ENCODE results near the gene FRMD4A. TPM values are rescaled to one million over a fixed set of nuclear protein-coding genes. Genes with fewer than 3 reads are reported as not detected.

Gene FRMD4A
- total RNA-seq, 1 experiment from 2014 or later = 7.0 TPM

- no peak for TF ChIP-seq CTCF (IDR thresholded peaks at IDR 0.05; ENCODE audit: unreplicated experiment)
- peaks cover 5% of the 10 kb centered on the region for H3K9me3 Mint-ChIP-seq (ENCODE audit: low read depth, unreplicated experiment)
- peaks cover 47% of the 10 kb centered on the region for H3K27me3 Mint-ChIP-seq (ENCODE audit: unreplicated experiment)
- H3K27ac Mint-ChIP-seq (ENCODE audit: unreplicated experiment) = no peak overlapping the region
- intact Hi-C loops (cut with micrococcal nuclease; ENCODE audit: unreplicated experiment) = no loop called here
- CTCF ChIA-PET = interaction anchor here (1.4 kb wide), 1 partner anchor 11 kb away, joined by 4 read pairs; no protein-coding TSS in a partner anchor
- H3K36me3 Mint-ChIP-seq (ENCODE audit: insufficient read depth, unreplicated experiment) = no peaks in the 10 kb centered on the region
- no peak overlapping the region for H3K4me3 Mint-ChIP-seq (ENCODE audit: low read depth, unreplicated experiment)
- DNase-seq = no peak
- no TSS peak for BruUV-seq (replicated peaks)
- H3K4me1 Mint-ChIP-seq (ENCODE audit: low read depth, unreplicated experiment) = no peaks in the 10 kb centered on the region
Observed at GRCh38 chr10:14062528-14063260, 268.0 kb downstream of the FRMD4A start.

GRCh38 chr10:14060320-14061070, 270.2 kb downstream of the FRMD4A start:
- CTCF ChIA-PET = no interaction called here
- no peaks in the 10 kb centered on the region for H3K36me3 Mint-ChIP-seq (ENCODE audit: insufficient read depth, unreplicated experiment)
- H3K4me1 Mint-ChIP-seq (ENCODE audit: low read depth, unreplicated experiment) = no peaks in the 10 kb centered on the region
- intact Hi-C loops (cut with micrococcal nuclease; ENCODE audit: unreplicated experiment) = no loop called here
- no peak overlapping the region for H3K27ac Mint-ChIP-seq (ENCODE audit: unreplicated experiment)
- no peak for TF ChIP-seq CTCF (IDR thresholded peaks at IDR 0.05; ENCODE audit: unreplicated experiment)
- BruUV-seq (replicated peaks) = no TSS peak
- no peak for DNase-seq
- peaks cover 32% of the 10 kb centered on the region for H3K27me3 Mint-ChIP-seq (ENCODE audit: unreplicated experiment)
- no peak overlapping the region for H3K4me3 Mint-ChIP-seq (ENCODE audit: low read depth, unreplicated experiment)
- H3K9me3 Mint-ChIP-seq (ENCODE audit: low read depth, unreplicated experiment) = no peaks in the 10 kb centered on the region

DNA sequence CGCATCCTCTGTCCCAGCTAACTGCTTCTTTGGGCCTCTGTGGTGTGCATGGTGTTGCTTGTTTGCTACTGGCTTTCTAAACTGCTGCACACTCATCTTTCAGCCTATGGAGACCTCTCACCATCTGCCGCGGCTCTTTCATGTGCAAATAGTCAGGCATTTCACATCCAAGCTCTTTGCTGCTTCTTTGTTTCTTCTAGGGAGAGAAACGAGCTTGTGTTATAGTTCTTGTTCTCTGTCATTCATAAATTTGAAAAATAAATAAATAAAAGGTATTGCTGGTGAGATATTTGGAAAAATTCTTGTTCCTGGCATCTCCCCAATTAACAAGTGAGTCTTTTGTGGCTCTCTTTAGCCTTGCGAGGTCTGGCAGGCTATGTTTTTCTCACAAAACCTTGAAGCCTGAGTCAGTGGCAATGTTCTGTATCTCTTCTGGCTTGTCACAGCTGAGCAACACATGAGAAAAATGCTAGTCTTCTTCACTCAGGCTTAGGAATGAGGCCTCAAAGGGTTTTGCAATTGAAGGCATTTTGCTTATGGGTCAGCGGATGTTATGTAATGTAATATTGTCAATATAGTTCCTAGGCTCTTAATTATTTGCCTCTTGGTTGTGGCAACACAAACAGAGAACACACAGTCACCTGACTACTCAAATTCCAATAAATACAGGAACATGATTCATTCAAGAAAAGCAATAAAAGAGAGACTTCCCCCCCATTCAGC, 274.0 kb downstream of the FRMD4A start:
- BruUV-seq (replicated peaks) = no TSS peak
- H3K4me3 Mint-ChIP-seq (ENCODE audit: low read depth, unreplicated experiment) = no peak overlapping the region
- no peak for DNase-seq
- H3K9me3 Mint-ChIP-seq (ENCODE audit: low read depth, unreplicated experiment) = peaks cover 9% of the 10 kb centered on the region
- H3K36me3 Mint-ChIP-seq (ENCODE audit: insufficient read depth, unreplicated experiment) = no peaks in the 10 kb centered on the region
- TF ChIP-seq CTCF (IDR thresholded peaks at IDR 0.05; ENCODE audit: unreplicated experiment) = no peak
- CTCF ChIA-PET = no interaction called here
- no peak overlapping the region for H3K27ac Mint-ChIP-seq (ENCODE audit: unreplicated experiment)
- intact Hi-C loops (cut with micrococcal nuclease; ENCODE audit: unreplicated experiment) = no loop called here
- H3K27me3 Mint-ChIP-seq (ENCODE audit: unreplicated experiment) = peaks cover 3% of the 10 kb centered on the region
- H3K4me1 Mint-ChIP-seq (ENCODE audit: low read depth, unreplicated experiment) = peaks cover 1% of the 10 kb centered on the region

DNA sequence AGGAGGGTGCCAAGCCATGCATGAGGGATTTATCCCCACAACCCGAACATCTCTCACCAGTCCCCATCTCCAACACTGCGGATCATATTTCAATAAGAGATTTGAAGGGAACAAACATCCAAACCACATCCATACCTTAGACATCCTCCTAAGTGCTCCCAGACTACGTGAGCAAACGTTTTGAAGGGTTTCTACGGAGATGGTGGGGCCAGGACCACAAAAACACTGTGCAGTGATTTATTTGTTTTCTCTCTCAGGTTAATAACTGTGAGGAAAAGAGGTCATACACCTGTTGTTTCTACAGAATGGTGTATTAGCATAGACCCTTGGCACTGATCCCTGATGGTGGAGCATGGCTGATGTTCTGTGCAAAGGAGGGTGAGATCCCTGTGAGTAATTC, 277.8 kb downstream of the FRMD4A start:
- CTCF ChIA-PET = interaction anchor here (0.5 kb wide), 1 partner anchor 281 kb away, joined by 3 read pairs; no protein-coding TSS in a partner anchor
- Mint-ChIP-seq H3K4me3 (ENCODE audit: low read depth, unreplicated experiment) (no peak overlapping the region), H3K9me3 (ENCODE audit: low read depth, unreplicated experiment) (peaks cover 9% of the 10 kb centered on the region), H3K27ac (ENCODE audit: unreplicated experiment) (no peak overlapping the region), H3K27me3 (ENCODE audit: unreplicated experiment) (no peaks in the 10 kb centered on the region), H3K36me3 (ENCODE audit: insufficient read depth, unreplicated experiment) (no peaks in the 10 kb centered on the region), H3K4me1 (ENCODE audit: low read depth, unreplicated experiment) (peaks cover 37% of the 10 kb centered on the region)
- intact Hi-C loops (cut with micrococcal nuclease; ENCODE audit: unreplicated experiment) = no loop called here
- BruUV-seq (replicated peaks) = no TSS peak
- no peak for TF ChIP-seq CTCF (IDR thresholded peaks at IDR 0.05; ENCODE audit: unreplicated experiment)
- no peak for DNase-seq
